ENCODE data around the gene LRRC70.

GRCh38 chr5:62538017-62538942 lies 40.3 kb upstream of the LRRC70 start:
- TF ChIP-seq, protein P1, sequence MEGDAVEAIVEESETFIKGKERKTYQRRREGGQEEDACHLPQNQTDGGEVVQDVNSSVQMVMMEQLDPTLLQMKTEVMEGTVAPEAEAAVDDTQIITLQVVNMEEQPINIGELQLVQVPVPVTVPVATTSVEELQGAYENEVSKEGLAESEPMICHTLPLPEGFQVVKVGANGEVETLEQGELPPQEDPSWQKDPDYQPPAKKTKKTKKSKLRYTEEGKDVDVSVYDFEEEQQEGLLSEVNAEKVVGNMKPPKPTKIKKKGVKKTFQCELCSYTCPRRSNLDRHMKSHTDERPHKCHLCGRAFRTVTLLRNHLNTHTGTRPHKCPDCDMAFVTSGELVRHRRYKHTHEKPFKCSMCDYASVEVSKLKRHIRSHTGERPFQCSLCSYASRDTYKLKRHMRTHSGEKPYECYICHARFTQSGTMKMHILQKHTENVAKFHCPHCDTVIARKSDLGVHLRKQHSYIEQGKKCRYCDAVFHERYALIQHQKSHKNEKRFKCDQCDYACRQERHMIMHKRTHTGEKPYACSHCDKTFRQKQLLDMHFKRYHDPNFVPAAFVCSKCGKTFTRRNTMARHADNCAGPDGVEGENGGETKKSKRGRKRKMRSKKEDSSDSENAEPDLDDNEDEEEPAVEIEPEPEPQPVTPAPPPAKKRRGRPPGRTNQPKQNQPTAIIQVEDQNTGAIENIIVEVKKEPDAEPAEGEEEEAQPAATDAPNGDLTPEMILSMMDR (IDR thresholded peaks at IDR 0.05): no peak
- no peak for TF ChIP-seq POLR2A (IDR thresholded peaks at IDR 0.05)

Measured in testis (tissue), 2 donors.